ENCODE results near the gene SMPD3. TPM values are rescaled to one million over a fixed set of nuclear protein-coding genes. Genes with fewer than 3 reads are reported as not detected.

The SMPD3 gene
- total and polyA plus RNA-seq, 8 donors: 0.83 to 5.5 (median 2.2) TPM

- no peak for ATAC-seq
- 88 to 90% methylated on average over 6 of the region's 6 CpGs for WGBS, 2 donors
- Histone ChIP-seq H3K4me3 (no peak overlapping the region), H3K27me3 (no peaks in the 10 kb centered on the region), H3K36me3 (no peaks in the 10 kb centered on the region), H3K4me1 (peaks cover 15 to 23% (median 22%) of the 10 kb centered on the region in 3 donors), H3K9me3 (no peaks in the 10 kb centered on the region), H3K27ac (no peak overlapping the region)
- TF ChIP-seq CTCF (IDR thresholded peaks at IDR 0.05): no peak
- DNase-seq: no peak
- intact Hi-C loops (cut with DNase I): no loop called here
- FAIRE-seq: no peak
Observed at GRCh38 chr16:68487669-68488068, 39.4 kb upstream of the SMPD3 start.

DNA sequence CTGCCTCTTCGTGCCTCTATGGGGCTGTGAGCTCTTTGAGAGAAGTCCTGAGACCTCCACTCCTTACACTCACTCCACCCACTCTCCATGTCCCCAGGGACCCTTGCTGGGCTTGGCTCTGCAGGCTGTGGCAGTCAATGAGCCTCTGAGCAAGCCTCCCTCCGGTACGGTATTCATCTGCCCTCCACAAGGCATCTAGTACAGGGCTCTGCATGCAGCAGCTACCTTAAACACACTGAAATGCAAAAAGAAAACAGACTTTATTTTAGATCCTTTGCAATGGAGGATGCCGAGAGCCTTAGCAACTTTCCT lies 38.9 kb upstream of the SMPD3 start:
- TF ChIP-seq CTCF (IDR thresholded peaks at IDR 0.05): no peak
- H3K27me3 ChIP-seq: no peaks in the 10 kb centered on the region
- H3K36me3 ChIP-seq: no peaks in the 10 kb centered on the region
- FAIRE-seq (no peak), ATAC-seq (no peak), DNase-seq (no peak)
- intact Hi-C loops (cut with DNase I): no loop called here
- no peaks in the 10 kb centered on the region for H3K9me3 ChIP-seq
- H3K4me3 ChIP-seq: no peak overlapping the region
- peaks cover 10 to 20% (median 17%) of the 10 kb centered on the region in 3 donors for H3K4me1 ChIP-seq
- H3K27ac ChIP-seq: peak overlapping the region in 2 of 4 donors; percentile 24 to 47
- 60 to 63% methylated on average over 4 of the region's 4 CpGs for WGBS, 2 donors

GRCh38 chr16:68486502-68487202 lies 38.3 kb upstream of the SMPD3 start:
- 49 to 51% methylated on average over 4 of the region's 4 CpGs for WGBS, 2 donors

GRCh38 chr16:68481636-68482035 lies 33.3 kb upstream of the SMPD3 start:
- H3K4me1 ChIP-seq: no peaks in the 10 kb centered on the region
- H3K27ac ChIP-seq: no peak overlapping the region
- no peak for TF ChIP-seq CTCF (IDR thresholded peaks at IDR 0.05)
- no peaks in the 10 kb centered on the region for H3K36me3 ChIP-seq
- WGBS, 2 donors: 83 to 87% methylated on average over 5 of the region's 5 CpGs
- no peak for ATAC-seq
- DNase-seq: no peak
- FAIRE-seq: no peak
- no peak overlapping the region for H3K4me3 ChIP-seq
- intact Hi-C loops (cut with DNase I): no loop called here
- no peaks in the 10 kb centered on the region for H3K9me3 ChIP-seq
- H3K27me3 ChIP-seq: no peaks in the 10 kb centered on the region

More at GRCh38 chr16:68486502-68487202, 38.3 kb upstream of the SMPD3 start:
- no peak for TF ChIP-seq CTCF (IDR thresholded peaks at IDR 0.05)
- no peaks in the 10 kb centered on the region for H3K27me3 ChIP-seq
- intact Hi-C loops (cut with DNase I): no loop called here
- peaks cover 5 to 15% (median 12%) of the 10 kb centered on the region in 3 donors for H3K4me1 ChIP-seq
- ATAC-seq (no peak), DNase-seq (no peak), FAIRE-seq (no peak)
- no peak overlapping the region for H3K4me3 ChIP-seq
- no peaks in the 10 kb centered on the region for H3K36me3 ChIP-seq
- no peaks in the 10 kb centered on the region for H3K9me3 ChIP-seq
- H3K27ac ChIP-seq: peak overlapping the region in 2 of 4 donors; percentile 24 to 47
